CD4-positive, alpha-beta T cell treated with Interleukin-17A for 1 hour (primary cell): Measurements from ENCODE around the gene TBC1D22A.
A peak's percentile ranks its signal among the peaks of the same experiment; 100 is the strongest.

Source experiments
- DNase-seq: peaks from one replicate; pipeline ENCODE4 v3.0.0-alpha.2; 2020

The TBC1D22A gene

GRCh38 chr22:46753360-46753759, 9.1 kb upstream of the TBC1D22A start:
- DNase-seq: no peak

GRCh38 chr22:46753761-46754109, 8.7 kb upstream of the TBC1D22A start:
- no peak for DNase-seq

GRCh38 chr22:46754110-46754799, 8.2 kb upstream of the TBC1D22A start:
- DNase-seq: peak; percentile 33

GRCh38 chr22:46754826-46755225, 7.6 kb upstream of the TBC1D22A start:
- DNase-seq: no peak

GRCh38 chr22:46755525-46755924, 6.9 kb upstream of the TBC1D22A start:
- no peak for DNase-seq

GRCh38 chr22:46756097-46756496, 6.4 kb upstream of the TBC1D22A start:
- DNase-seq: no peak

GRCh38 chr22:46757104-46757503, 5.3 kb upstream of the TBC1D22A start:
- DNase-seq: no peak

GRCh38 chr22:46758121-46758520, 4.3 kb upstream of the TBC1D22A start:
- DNase-seq: no peak

- peak; percentile 71 for DNase-seq
These were observed 3.6 kb upstream of the TBC1D22A start for GRCh38 chr22:46758867-46759290.

GRCh38 chr22:46761017-46761416, 1.4 kb upstream of the TBC1D22A start:
- no peak for DNase-seq

GRCh38 chr22:46761539-46762237, 762 bp upstream of the TBC1D22A start:
- peak; percentile 29 for DNase-seq

- DNase-seq: peak; percentile 61
These were observed 728 bp downstream of the TBC1D22A start for GRCh38 chr22:46763051-46763705.

- no peak for DNase-seq
These were observed 1.8 kb downstream of the TBC1D22A start for GRCh38 chr22:46764140-46764680.

GRCh38 chr22:46764779-46765485, 2.5 kb downstream of the TBC1D22A start:
- no peak for DNase-seq

- no peak for DNase-seq
These were observed 4.2 kb downstream of the TBC1D22A start for GRCh38 chr22:46766611-46767010.

GRCh38 chr22:46767249-46767985, 5.0 kb downstream of the TBC1D22A start:
- no peak for DNase-seq

- no peak for DNase-seq
These were observed 6.8 kb downstream of the TBC1D22A start for GRCh38 chr22:46769191-46769675.

- DNase-seq: no peak
These were observed 7.3 kb downstream of the TBC1D22A start for GRCh38 chr22:46769706-46770105.

GRCh38 chr22:46770151-46770641, 7.7 kb downstream of the TBC1D22A start:
- no peak for DNase-seq

- peak; percentile 26 for DNase-seq
These were observed 8.3 kb downstream of the TBC1D22A start for GRCh38 chr22:46770726-46771125.

- DNase-seq: no peak
These were observed 10.6 kb downstream of the TBC1D22A start for GRCh38 chr22:46773076-46773475.
